Chondrocyte (in vitro differentiated cells): ENCODE results near the gene MLXIP. TPM values are rescaled to one million over a fixed set of nuclear protein-coding genes. Genes with fewer than 3 reads are reported as not detected.

Source experiments
- DNase-seq: peaks from one replicate; pipeline ENCODE4 v3.0.0; 2021; ENCODE audit warnings: mixed read lengths, low spot score
- H3K27ac Mint-ChIP-seq: one replicate; pipeline ENCODE4 v1.8.0; 2021; ENCODE audit warnings: mild to moderate bottlenecking, moderate library complexity, mixed read lengths; ENCODE audit not compliant: unreplicated experiment
- H3K27me3 Mint-ChIP-seq: 2 replicates; pipeline ENCODE4 v1.8.0; 2021; ENCODE audit warnings: low read depth, mixed read lengths
- H3K36me3 Mint-ChIP-seq: 2 replicates; pipeline ENCODE4 v1.8.0; 2021; ENCODE audit warnings: low read depth, mixed read lengths
- H3K4me1 Mint-ChIP-seq: 2 replicates; pipeline ENCODE4 v1.8.0; 2021; ENCODE audit warnings: low read depth, mild to moderate bottlenecking, mixed read lengths
- H3K4me3 Mint-ChIP-seq: one replicate; pipeline ENCODE4 v1.8.0; 2021; ENCODE audit warnings: mild to moderate bottlenecking, moderate library complexity, mixed read lengths; ENCODE audit not compliant: unreplicated experiment
- H3K9me3 Mint-ChIP-seq: 2 replicates; pipeline ENCODE4 v1.8.0; 2021; ENCODE audit warnings: low read depth, mixed read lengths
- CTCF ChIP-seq: fragments of 200-600 bp; sonication (generic); IDR thresholded peaks from 2 replicates; pipeline ENCODE4 v1.5.0; 2021; ENCODE audit warnings: antibody characterized with exemption, mild to moderate bottlenecking, moderate library complexity
- total RNA-seq: library from RNA; stranded (reverse); gene quantifications from 3 replicates; pipeline ENCODE4 v1.2.1, GENCODE V29; 2021

Gene MLXIP
- total RNA-seq, 1 donor from 2014 or later = 61.7 TPM

- Mint-ChIP-seq H3K9me3 (no peaks in the 10 kb centered on the region), H3K4me3 (no peak overlapping the region)
Observed at GRCh38 chr12:122096014-122096413, 17.5 kb downstream of the MLXIP start.

GRCh38 chr12:122096591-122097149 is 18.1 kb downstream of the MLXIP start:
- no peak for DNase-seq

More at GRCh38 chr12:122096014-122096413, 17.5 kb downstream of the MLXIP start:
- DNase-seq = no peak
- Mint-ChIP-seq H3K27ac (peak overlapping the region; percentile 88), H3K27me3 (no peaks in the 10 kb centered on the region), H3K4me1 (peaks cover 43% of the 10 kb centered on the region), H3K36me3 (no peaks in the 10 kb centered on the region)
- TF ChIP-seq CTCF = no peak

GRCh38 chr12:122097584-122097926 is 19.0 kb downstream of the MLXIP start:
- TF ChIP-seq CTCF = no peak
- peak overlapping the region; percentile 88 for H3K27ac Mint-ChIP-seq
- no peaks in the 10 kb centered on the region for H3K36me3 Mint-ChIP-seq
- DNase-seq = no peak
- H3K9me3 Mint-ChIP-seq = peaks cover 2% of the 10 kb centered on the region
- H3K27me3 Mint-ChIP-seq = no peaks in the 10 kb centered on the region
- H3K4me3 Mint-ChIP-seq = no peak overlapping the region
- H3K4me1 Mint-ChIP-seq = peaks cover 46% of the 10 kb centered on the region

More at GRCh38 chr12:122096591-122097149, 18.1 kb downstream of the MLXIP start:
- TF ChIP-seq CTCF = no peak
- Mint-ChIP-seq H3K36me3 (no peaks in the 10 kb centered on the region), H3K4me3 (no peak overlapping the region), H3K27ac (peak overlapping the region; percentile 88), H3K27me3 (no peaks in the 10 kb centered on the region), H3K9me3 (no peaks in the 10 kb centered on the region), H3K4me1 (peaks cover 43% of the 10 kb centered on the region)

DNA sequence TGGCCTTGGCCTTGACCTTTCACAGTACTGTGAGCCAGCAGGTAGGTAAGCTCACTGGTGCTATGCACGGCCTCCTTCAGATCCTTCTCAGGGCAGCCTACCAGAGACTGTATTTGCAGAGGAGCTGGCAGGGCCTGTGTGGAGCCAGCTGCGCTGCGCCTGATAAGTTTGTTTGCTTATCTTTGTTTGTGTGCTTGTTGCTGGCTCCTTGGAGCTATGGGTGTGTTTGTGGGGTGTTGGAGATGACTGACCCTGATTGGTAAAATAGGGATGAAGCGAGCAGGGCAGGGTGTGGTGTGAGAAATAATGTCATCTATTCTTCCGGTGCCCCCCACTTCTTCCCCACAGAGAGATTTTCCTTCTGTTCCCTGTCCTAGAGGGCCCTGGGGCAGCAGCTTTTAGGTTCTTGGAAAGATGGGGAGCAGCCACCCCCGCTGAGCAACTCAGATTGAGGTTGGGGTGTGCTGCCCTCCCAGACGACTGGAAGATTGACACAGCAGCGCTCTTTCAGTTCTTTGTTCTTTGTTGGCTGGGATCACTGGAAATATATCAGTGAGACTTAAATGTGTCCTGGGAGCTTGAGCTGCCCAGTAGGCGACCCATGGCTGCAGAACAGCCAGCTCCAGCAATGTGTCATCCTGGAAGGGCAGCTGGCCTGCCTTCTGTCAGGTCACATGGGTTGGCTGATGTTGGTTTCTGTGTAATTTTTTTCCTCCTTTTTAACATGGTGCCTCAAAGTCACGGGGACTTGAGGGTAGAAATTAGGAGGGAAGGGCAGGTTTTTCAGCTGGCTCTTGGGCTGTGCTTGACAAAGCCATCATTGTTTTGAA is 19.6 kb downstream of the MLXIP start:
- Mint-ChIP-seq H3K4me1 (peaks cover 49% of the 10 kb centered on the region), H3K27me3 (no peaks in the 10 kb centered on the region), H3K4me3 (peak overlapping the region; percentile 5), H3K36me3 (no peaks in the 10 kb centered on the region), H3K27ac (peak overlapping the region; percentile 88), H3K9me3 (peaks cover 2% of the 10 kb centered on the region)
- no peak for DNase-seq
- TF ChIP-seq CTCF = no peak

GRCh38 chr12:122099280-122099749 is 20.8 kb downstream of the MLXIP start:
- H3K9me3 Mint-ChIP-seq = peaks cover 2% of the 10 kb centered on the region
- H3K27ac Mint-ChIP-seq = peak overlapping the region; percentile 88
- no peak for TF ChIP-seq CTCF
- H3K36me3 Mint-ChIP-seq = no peaks in the 10 kb centered on the region
- peaks cover 49% of the 10 kb centered on the region for H3K4me1 Mint-ChIP-seq
- no peaks in the 10 kb centered on the region for H3K27me3 Mint-ChIP-seq
- no peak for DNase-seq
- H3K4me3 Mint-ChIP-seq = no peak overlapping the region
